ENCODE measurements around the gene E2F6. TPM values are rescaled to one million over a fixed set of nuclear protein-coding genes. Genes with fewer than 3 reads are reported as not detected.

The E2F6 gene
- total and polyA plus RNA-seq, 2 of the 13 experiments (the other 11 are each of a cell fraction or from before 2014, with no cell fraction given): 27.3 to 36.0 TPM

DNA sequence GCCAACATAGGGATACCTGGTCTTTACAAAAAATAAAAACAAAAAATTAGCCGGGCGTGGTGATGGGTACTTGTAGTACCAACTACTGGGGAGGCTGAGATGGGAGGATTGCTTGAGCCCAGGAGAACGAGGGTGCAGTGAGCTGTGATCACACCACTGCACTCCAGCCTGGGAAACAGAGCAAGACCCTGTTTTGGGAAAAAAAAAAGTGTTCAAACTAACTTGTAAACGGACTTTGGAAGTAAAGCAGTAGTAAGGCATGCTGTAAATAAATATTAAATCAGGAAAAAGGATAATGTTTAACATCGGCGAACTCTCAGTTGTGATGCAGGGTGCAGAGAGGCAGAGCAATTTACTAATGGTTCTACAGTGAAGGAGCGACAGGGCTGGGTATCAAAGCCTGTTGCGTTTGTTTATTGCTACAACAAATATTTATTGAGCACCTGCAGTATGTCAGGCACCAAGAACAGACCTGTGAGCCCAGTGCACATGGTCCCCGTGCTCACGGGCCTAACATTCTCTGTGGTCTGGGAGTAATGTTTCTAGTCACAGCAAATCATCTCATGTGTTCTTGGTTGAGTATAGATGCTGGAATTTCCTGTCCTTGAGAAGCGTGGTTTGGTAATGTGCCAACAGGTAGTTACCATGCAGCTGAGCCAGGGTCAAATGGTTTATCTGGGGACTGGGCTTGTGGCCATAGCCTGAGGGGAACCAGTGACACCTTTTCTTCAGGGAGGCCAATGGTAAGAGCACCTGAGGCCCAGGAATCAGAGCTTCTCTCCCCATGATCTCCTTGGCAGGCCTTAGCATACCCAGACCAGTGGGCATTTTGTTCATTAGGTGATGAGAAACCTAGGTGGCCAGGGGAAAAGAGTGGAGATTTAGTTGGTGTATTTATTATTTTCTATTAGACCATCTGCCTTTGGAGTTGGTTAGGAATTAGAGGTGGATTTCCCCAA lies 40.0 kb upstream of the E2F6 start (continued):
- TF ChIP-seq, protein P1, sequence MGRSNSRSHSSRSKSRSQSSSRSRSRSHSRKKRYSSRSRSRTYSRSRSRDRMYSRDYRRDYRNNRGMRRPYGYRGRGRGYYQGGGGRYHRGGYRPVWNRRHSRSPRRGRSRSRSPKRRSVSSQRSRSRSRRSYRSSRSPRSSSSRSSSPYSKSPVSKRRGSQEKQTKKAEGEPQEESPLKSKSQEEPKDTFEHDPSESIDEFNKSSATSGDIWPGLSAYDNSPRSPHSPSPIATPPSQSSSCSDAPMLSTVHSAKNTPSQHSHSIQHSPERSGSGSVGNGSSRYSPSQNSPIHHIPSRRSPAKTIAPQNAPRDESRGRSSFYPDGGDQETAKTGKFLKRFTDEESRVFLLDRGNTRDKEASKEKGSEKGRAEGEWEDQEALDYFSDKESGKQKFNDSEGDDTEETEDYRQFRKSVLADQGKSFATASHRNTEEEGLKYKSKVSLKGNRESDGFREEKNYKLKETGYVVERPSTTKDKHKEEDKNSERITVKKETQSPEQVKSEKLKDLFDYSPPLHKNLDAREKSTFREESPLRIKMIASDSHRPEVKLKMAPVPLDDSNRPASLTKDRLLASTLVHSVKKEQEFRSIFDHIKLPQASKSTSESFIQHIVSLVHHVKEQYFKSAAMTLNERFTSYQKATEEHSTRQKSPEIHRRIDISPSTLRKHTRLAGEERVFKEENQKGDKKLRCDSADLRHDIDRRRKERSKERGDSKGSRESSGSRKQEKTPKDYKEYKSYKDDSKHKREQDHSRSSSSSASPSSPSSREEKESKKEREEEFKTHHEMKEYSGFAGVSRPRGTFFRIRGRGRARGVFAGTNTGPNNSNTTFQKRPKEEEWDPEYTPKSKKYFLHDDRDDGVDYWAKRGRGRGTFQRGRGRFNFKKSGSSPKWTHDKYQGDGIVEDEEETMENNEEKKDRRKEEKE (IDR thresholded peaks at IDR 0.05): no peak
- TF ChIP-seq XRCC5 (optimal IDR thresholded peaks at IDR 0.05; ENCODE audit: low read length) (peak; percentile 39), ZNF672 (CRISPR knock-in tag; IDR thresholded peaks at IDR 0.05) (no peak), ATF7-NPFF (CRISPR knock-in tag; IDR thresholded peaks at IDR 0.05; ENCODE audit: low read depth) (peak; percentile 73; the same call in 1 of the 2 replicates), KLF15 (CRISPR knock-in tag; IDR thresholded peaks at IDR 0.05; ENCODE audit: borderline replicate concordance) (no peak), ATF7 (IDR thresholded peaks at IDR 0.05) (no peak), ATF7 (CRISPR knock-in tag; IDR thresholded peaks at IDR 0.05) (peak; percentile 55; the same call in 1 of the 2 replicates), ARNT (IDR thresholded peaks at IDR 0.05) (no peak), MEF2D (CRISPR knock-in tag; IDR thresholded peaks at IDR 0.05) (peak; percentile 91), MED13 (CRISPR knock-in tag; IDR thresholded peaks at IDR 0.05) (peak; percentile 85; the same call in 1 of the 2 replicates), ZNF274 (CRISPR knock-in tag; IDR thresholded peaks at IDR 0.05) (no peak), ADNP (CRISPR knock-in tag; IDR thresholded peaks at IDR 0.05) (peak; percentile 86), NAIF1 (CRISPR knock-in tag; IDR thresholded peaks at IDR 0.05; ENCODE audit: borderline replicate concordance) (peak; percentile 94), ZMYM4 (CRISPR knock-in tag; IDR thresholded peaks at IDR 0.05) (peak; percentile 27), SMARCE1 (IDR thresholded peaks at IDR 0.05; ENCODE audit: borderline replicate concordance) (no peak), TP53 (CRISPR knock-in tag; conservative IDR thresholded peaks at IDR 0.05) (0 out of 2 replicates have a peak, but pooled peaks have one; percentile 41)
- TF ChIP-seq, protein P2, sequence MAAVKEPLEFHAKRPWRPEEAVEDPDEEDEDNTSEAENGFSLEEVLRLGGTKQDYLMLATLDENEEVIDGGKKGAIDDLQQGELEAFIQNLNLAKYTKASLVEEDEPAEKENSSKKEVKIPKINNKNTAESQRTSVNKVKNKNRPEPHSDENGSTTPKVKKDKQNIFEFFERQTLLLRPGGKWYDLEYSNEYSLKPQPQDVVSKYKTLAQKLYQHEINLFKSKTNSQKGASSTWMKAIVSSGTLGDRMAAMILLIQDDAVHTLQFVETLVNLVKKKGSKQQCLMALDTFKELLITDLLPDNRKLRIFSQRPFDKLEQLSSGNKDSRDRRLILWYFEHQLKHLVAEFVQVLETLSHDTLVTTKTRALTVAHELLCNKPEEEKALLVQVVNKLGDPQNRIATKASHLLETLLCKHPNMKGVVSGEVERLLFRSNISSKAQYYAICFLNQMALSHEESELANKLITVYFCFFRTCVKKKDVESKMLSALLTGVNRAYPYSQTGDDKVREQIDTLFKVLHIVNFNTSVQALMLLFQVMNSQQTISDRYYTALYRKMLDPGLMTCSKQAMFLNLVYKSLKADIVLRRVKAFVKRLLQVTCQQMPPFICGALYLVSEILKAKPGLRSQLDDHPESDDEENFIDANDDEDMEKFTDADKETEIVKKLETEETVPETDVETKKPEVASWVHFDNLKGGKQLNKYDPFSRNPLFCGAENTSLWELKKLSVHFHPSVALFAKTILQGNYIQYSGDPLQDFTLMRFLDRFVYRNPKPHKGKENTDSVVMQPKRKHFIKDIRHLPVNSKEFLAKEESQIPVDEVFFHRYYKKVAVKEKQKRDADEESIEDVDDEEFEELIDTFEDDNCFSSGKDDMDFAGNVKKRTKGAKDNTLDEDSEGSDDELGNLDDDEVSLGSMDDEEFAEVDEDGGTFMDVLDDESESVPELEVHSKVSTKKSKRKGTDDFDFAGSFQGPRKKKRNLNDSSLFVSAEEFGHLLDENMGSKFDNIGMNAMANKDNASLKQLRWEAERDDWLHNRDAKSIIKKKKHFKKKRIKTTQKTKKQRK (IDR thresholded peaks at IDR 0.05; ENCODE audit: low read length): no peak
- TF ChIP-seq, protein P3, sequence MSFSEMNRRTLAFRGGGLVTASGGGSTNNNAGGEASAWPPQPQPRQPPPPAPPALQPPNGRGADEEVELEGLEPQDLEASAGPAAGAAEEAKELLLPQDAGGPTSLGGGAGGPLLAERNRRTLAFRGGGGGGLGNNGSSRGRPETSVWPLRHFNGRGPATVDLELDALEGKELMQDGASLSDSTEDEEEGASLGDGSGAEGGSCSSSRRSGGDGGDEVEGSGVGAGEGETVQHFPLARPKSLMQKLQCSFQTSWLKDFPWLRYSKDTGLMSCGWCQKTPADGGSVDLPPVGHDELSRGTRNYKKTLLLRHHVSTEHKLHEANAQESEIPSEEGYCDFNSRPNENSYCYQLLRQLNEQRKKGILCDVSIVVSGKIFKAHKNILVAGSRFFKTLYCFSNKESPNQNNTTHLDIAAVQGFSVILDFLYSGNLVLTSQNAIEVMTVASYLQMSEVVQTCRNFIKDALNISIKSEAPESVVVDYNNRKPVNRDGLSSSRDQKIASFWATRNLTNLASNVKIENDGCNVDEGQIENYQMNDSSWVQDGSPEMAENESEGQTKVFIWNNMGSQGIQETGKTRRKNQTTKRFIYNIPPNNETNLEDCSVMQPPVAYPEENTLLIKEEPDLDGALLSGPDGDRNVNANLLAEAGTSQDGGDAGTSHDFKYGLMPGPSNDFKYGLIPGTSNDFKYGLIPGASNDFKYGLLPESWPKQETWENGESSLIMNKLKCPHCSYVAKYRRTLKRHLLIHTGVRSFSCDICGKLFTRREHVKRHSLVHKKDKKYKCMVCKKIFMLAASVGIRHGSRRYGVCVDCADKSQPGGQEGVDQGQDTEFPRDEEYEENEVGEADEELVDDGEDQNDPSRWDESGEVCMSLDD (CRISPR knock-in tag; IDR thresholded peaks at IDR 0.05; ENCODE audit: borderline replicate concordance): 0 out of 2 replicates have a peak, but pooled peaks have one; percentile 29
- TF ChIP-seq, protein P4, sequence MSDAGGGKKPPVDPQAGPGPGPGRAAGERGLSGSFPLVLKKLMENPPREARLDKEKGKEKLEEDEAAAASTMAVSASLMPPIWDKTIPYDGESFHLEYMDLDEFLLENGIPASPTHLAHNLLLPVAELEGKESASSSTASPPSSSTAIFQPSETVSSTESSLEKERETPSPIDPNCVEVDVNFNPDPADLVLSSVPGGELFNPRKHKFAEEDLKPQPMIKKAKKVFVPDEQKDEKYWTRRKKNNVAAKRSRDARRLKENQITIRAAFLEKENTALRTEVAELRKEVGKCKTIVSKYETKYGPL (CRISPR knock-in tag; IDR thresholded peaks at IDR 0.05): no peak

Measured in HepG2 (cell line).